ENCODE results near the gene LPCAT1.

DNA sequence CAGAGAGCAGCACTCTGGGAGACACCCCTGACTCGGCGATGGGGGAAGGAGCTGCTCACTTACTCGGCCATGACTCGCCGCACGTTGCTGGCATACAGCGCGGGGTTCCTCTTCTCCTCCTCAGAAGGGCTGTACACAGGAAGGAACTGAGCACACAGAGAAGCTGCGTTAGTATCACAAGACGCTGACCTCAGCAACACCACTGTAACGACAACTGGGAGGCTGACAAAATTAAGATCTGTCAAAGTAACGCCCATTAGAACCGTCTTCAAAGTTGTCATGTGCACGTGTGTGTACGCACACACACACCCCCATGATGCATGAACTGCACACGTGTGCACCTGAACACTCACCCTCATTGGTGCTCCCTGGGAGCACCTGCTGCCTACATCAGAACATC is 46.4 kb downstream of the LPCAT1 start:
- TF ChIP-seq, protein P1, sequence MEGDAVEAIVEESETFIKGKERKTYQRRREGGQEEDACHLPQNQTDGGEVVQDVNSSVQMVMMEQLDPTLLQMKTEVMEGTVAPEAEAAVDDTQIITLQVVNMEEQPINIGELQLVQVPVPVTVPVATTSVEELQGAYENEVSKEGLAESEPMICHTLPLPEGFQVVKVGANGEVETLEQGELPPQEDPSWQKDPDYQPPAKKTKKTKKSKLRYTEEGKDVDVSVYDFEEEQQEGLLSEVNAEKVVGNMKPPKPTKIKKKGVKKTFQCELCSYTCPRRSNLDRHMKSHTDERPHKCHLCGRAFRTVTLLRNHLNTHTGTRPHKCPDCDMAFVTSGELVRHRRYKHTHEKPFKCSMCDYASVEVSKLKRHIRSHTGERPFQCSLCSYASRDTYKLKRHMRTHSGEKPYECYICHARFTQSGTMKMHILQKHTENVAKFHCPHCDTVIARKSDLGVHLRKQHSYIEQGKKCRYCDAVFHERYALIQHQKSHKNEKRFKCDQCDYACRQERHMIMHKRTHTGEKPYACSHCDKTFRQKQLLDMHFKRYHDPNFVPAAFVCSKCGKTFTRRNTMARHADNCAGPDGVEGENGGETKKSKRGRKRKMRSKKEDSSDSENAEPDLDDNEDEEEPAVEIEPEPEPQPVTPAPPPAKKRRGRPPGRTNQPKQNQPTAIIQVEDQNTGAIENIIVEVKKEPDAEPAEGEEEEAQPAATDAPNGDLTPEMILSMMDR (IDR thresholded peaks at IDR 0.05), result no peak
- no peak for TF ChIP-seq POLR2A (IDR thresholded peaks at IDR 0.05)

Measured in lower leg skin (tissue), 3 donors.